Neuronal stem cell (in vitro differentiated cells): ENCODE measurements around the gene SYK.
A peak's percentile ranks its signal among the peaks of the same experiment; 100 is the strongest.

Experiments used
- DNase-seq: peaks from one replicate; pipeline ENCODE4 v3.0.0-alpha.2; 2013; ENCODE audit warnings: low spot score
- H2AFZ ChIP-seq: one replicate; pipeline ENCODE4 v1.6.1; 2013; ENCODE audit warnings: mild to moderate bottlenecking, low read length, inconsistent platforms
- H2AK5ac ChIP-seq: 2 replicates; pipeline ENCODE4 v1.6.1; 2013; ENCODE audit warnings: low read depth, mild to moderate bottlenecking, inconsistent platforms, low read length, moderate library complexity, mixed read lengths
- H2BK120ac ChIP-seq: 2 replicates; pipeline ENCODE4 v1.6.1; 2013; ENCODE audit warnings: low read depth, mild to moderate bottlenecking, inconsistent platforms, low read length, moderate library complexity, mixed read lengths
- H2BK12ac ChIP-seq: one replicate; pipeline ENCODE4 v1.6.1; 2013; ENCODE audit warnings: low read length, inconsistent platforms
- H2BK15ac ChIP-seq: 2 replicates; pipeline ENCODE4 v1.6.1; 2013; ENCODE audit warnings: mild to moderate bottlenecking, low read length, inconsistent platforms, mixed read lengths
- H2BK5ac ChIP-seq: one replicate; pipeline ENCODE4 v1.6.1; 2013; ENCODE audit warnings: inconsistent platforms, mild to moderate bottlenecking, low read length, moderate library complexity
- H3K14ac ChIP-seq: one replicate; pipeline ENCODE4 v1.6.1; 2013; ENCODE audit warnings: low read length, inconsistent platforms
- H3K18ac ChIP-seq: 2 replicates; pipeline ENCODE4 v1.6.1; 2013; ENCODE audit warnings: low read length, inconsistent platforms
- H3K23ac ChIP-seq: 2 replicates; pipeline ENCODE4 v1.6.1; 2013; ENCODE audit warnings: low read depth, mild to moderate bottlenecking, mixed read lengths, low read length, inconsistent platforms; ENCODE audit not compliant: poor library complexity
- H3K27ac ChIP-seq: replicated peaks from 3 replicates; pipeline ENCODE4 v1.5.1; 2013; ENCODE audit warnings: low read length, inconsistent platforms
- H3K27me3 ChIP-seq, 3 experiments: 2 replicates each; pipeline ENCODE4 v1.6.1; 2013; ENCODE audit warnings: low read length in 3 of 3, mild to moderate bottlenecking in 2 of 3, inconsistent platforms in 1 of 3, low read depth in 1 of 3, mixed read lengths in 1 of 3, moderate library complexity in 1 of 3; ENCODE audit not compliant: control insufficient read depth in 3 of 3, insufficient read depth in 3 of 3
- H3K36me3 ChIP-seq, 2 donors: replicated peaks in 1 of 2; 2 replicates each; pipeline ENCODE4 v1.6.1; 2013; ENCODE audit warnings: low read length in 2 of 2; ENCODE audit not compliant: control insufficient read depth in 2 of 2, insufficient read depth in 2 of 2
- H3K4ac ChIP-seq: 2 replicates; pipeline ENCODE4 v1.6.1; 2013; ENCODE audit warnings: inconsistent platforms, mild to moderate bottlenecking, low read length, moderate library complexity
- H3K4me1 ChIP-seq, 2 donors: 1 replicate in 1 of 2; 2 replicates in 1 of 2; pipeline ENCODE4 v1.6.1; 2013; ENCODE audit warnings: low read length in 2 of 2, low read depth in 1 of 2; ENCODE audit not compliant: control insufficient read depth in 2 of 2, insufficient read depth in 1 of 2
- H3K4me2 ChIP-seq: one replicate; pipeline ENCODE4 v1.6.1; 2013; ENCODE audit warnings: mild to moderate bottlenecking, low read length, inconsistent platforms; ENCODE audit not compliant: insufficient read depth, poor library complexity, severe bottlenecking
- H3K4me3 ChIP-seq, 2 donors: 2 replicates each; pipeline ENCODE4 v1.5.1; 2013; ENCODE audit warnings: low read length in 2 of 2, mild to moderate bottlenecking in 2 of 2, inconsistent platforms in 1 of 2, moderate library complexity in 1 of 2
- H3K79me1 ChIP-seq: one replicate; pipeline ENCODE4 v1.6.1; 2013; ENCODE audit warnings: low read depth, mild to moderate bottlenecking, inconsistent platforms, low read length, moderate library complexity
- H3K9ac ChIP-seq: one replicate; pipeline ENCODE4 v1.6.1; 2013; ENCODE audit warnings: mild to moderate bottlenecking, low read depth, low read length, inconsistent platforms; ENCODE audit not compliant: poor library complexity
- H3K9me3 ChIP-seq, 2 donors: replicated peaks in 1 of 2; 2 replicates each; pipeline versions ENCODE3 to v1.6.1; 2013; ENCODE audit warnings: low read length in 2 of 2, mild to moderate bottlenecking in 2 of 2, inconsistent platforms in 1 of 2, low read depth in 1 of 2, mixed read lengths in 1 of 2, moderate library complexity in 1 of 2; ENCODE audit not compliant: control insufficient read depth in 2 of 2, insufficient read depth in 1 of 2
- H4K8ac ChIP-seq: one replicate; pipeline ENCODE4 v1.6.1; 2013; ENCODE audit warnings: low read depth, mild to moderate bottlenecking, inconsistent platforms, low read length, moderate library complexity
- H4K91ac ChIP-seq: one replicate; pipeline ENCODE4 v1.6.1; 2013; ENCODE audit warnings: low read length, low read depth, mild to moderate bottlenecking, inconsistent platforms; ENCODE audit not compliant: poor library complexity
- WGBS, 2 donors: extraction: QIAGEN DNeasy Blood & Tissue Kit; methylation state at CpG; one replicate each; pipeline ENCODE4 v1.1.7; 2013; ENCODE audit warnings: missing lambda C conversion rate in 2 of 2, mixed read lengths in 1 of 2; ENCODE audit not compliant: insufficient read length in 2 of 2, insufficient replicate concordance in 1 of 2; ENCODE audit errors: extremely low coverage in 2 of 2; 5-methylcytosine and 5-hydroxymethylcytosine counted together

SYK gene

DNA sequence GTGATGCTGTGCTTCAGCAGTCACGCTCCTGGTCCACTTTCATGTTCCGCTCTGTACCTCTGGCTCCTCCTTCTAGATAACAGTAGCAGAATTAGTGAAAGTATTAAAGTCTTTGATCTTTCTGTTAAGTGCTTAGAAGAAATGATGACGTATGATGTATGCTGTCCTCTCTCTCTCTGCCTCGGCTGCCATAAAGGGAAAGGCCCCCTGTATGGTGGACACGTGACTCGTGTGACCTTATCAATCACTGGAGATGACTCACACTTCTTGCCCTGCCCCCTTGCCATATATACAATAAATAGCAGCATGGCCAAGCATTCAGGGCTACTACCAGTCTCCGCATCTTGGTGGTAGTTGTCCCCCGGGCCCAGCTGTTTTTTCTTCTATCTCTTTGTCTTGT is 100.3 kb downstream of the SYK start:
- Histone ChIP-seq H2AK5ac (no peak overlapping the region), H3K9ac (no peak overlapping the region), H3K4me3 (no peak overlapping the region), H3K18ac (no peak overlapping the region), H3K9me3 (peaks cover 0 to 2% of the 10 kb centered on the region in 2 donors), H3K23ac (no peak overlapping the region), H4K91ac (no peak overlapping the region), H2BK120ac (no peak overlapping the region), H3K4me1 (peaks cover 0 to 2% of the 10 kb centered on the region in 2 donors), H3K27me3 (no peaks in the 10 kb centered on the region), H3K36me3 (no peaks in the 10 kb centered on the region), H2BK5ac (no peak overlapping the region), H3K4me2 (no peak overlapping the region), H3K27ac (no peak overlapping the region), H2BK15ac (no peak overlapping the region), H4K8ac (no peak overlapping the region), H2AFZ (no peak overlapping the region), H2BK12ac (no peak overlapping the region), H3K4ac (no peak overlapping the region), H3K14ac (no peak overlapping the region), H3K79me1 (no peaks in the 10 kb centered on the region)
- DNase-seq, result no peak
- no CpG with 5 or more reads among the region's 8 CpGs for WGBS, 2 donors

DNA sequence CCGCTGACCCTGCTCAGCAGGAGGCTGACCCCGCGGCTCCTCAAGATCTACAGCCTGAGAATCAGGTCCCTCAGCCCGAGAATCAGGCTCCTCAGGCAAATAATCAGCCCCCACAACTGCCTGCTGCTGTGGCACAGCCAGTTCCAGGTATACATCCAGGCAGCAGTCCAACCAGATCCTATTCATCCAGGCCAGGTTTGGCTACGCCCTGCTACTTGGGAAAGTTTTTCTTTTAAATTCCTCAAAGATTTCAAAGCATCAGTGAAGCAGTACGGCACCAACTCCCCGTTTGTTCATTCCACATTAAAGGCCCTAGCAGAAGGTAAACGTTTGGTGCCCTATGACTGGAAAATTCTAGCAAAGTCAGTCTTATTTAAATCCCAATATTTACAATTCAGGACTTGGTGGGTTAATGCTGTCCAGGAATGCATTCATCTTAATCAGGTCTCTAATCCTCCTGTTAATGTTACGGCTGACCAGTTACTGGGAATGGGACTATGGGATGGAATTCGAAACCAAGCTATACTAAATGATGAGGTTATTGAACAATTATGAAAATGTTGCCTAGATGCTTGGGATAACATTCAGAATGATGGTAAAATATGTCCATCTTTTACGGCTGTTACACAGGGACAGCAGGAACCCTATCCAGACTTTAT is 102.3 kb downstream of the SYK start:
- Histone ChIP-seq H2BK120ac (no peak overlapping the region), H3K9me3 (peaks cover 0 to 2% of the 10 kb centered on the region in 2 donors), H3K27ac (no peak overlapping the region), H3K23ac (no peak overlapping the region), H2BK15ac (no peak overlapping the region), H3K14ac (no peak overlapping the region), H3K79me1 (no peaks in the 10 kb centered on the region), H3K36me3 (no peaks in the 10 kb centered on the region), H2AFZ (no peak overlapping the region), H4K8ac (no peak overlapping the region), H3K4me2 (no peak overlapping the region), H3K4me1 (peaks cover 0 to 2% of the 10 kb centered on the region in 2 donors), H4K91ac (no peak overlapping the region), H3K9ac (no peak overlapping the region), H3K4me3 (no peak overlapping the region), H3K18ac (no peak overlapping the region), H3K27me3 (no peaks in the 10 kb centered on the region), H2BK12ac (no peak overlapping the region), H2BK5ac (no peak overlapping the region), H3K4ac (no peak overlapping the region), H2AK5ac (no peak overlapping the region)
- no peak for DNase-seq
- WGBS, 2 donors, result no CpG with 5 or more reads among the region's 11 CpGs

DNA sequence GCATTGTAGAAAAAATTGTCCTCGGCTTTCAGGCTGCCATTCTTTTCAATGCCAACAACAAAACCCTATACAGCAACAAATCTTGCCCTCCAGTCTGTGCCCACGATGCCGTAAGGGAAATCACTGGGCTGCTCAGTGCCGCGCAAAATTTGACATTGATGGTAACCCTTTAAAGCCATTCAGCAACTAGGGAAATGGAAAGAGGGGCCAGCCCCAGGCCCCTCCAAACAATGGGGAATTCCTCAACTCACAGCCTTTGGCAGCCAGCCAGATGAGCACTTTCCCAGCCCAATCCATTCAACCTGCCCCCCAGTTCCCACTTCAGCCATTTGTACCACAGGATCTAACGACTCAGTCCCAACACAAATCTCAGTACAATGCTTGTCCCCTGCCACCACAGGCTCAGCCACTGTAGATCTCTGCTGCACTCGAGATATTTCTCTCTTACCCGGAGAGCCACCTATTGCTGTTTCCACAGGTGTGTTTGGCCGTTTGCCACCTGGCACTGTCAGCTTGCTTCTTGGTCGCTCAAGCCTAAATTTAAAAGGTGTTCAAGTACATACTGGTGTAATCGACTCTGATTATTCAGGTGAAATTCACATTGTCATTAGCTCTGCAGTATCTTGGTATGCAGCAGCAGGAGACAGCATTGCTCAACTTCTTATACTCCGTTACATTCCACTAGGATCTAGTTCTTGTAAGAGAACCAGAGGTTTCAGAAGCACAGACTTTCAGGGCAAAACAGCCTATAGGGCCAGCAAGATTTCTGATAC is 103.3 kb downstream of the SYK start:
- no peak overlapping the region for H3K4ac ChIP-seq
- peaks cover 0 to 2% of the 10 kb centered on the region in 2 donors for H3K4me1 ChIP-seq
- H3K4me3 ChIP-seq, result no peak overlapping the region
- H3K36me3 ChIP-seq, result no peaks in the 10 kb centered on the region
- no peak overlapping the region for H2BK15ac ChIP-seq
- H2BK5ac ChIP-seq, result no peak overlapping the region
- H2AK5ac ChIP-seq, result no peak overlapping the region
- no peak overlapping the region for H4K91ac ChIP-seq
- H3K27ac ChIP-seq, result no peak overlapping the region
- H2AFZ ChIP-seq, result no peak overlapping the region
- H3K18ac ChIP-seq, result peak overlapping the region; percentile 40
- H2BK120ac ChIP-seq, result no peak overlapping the region
- WGBS, 2 donors, result no CpG with 5 or more reads among the region's 12 CpGs
- no peaks in the 10 kb centered on the region for H3K79me1 ChIP-seq
- no peak overlapping the region for H3K9ac ChIP-seq
- H3K27me3 ChIP-seq, result no peaks in the 10 kb centered on the region
- H3K4me2 ChIP-seq, result no peak overlapping the region
- no peak overlapping the region for H2BK12ac ChIP-seq
- H3K14ac ChIP-seq, result no peak overlapping the region
- H4K8ac ChIP-seq, result no peak overlapping the region
- no peak for DNase-seq
- no peak overlapping the region for H3K23ac ChIP-seq
- no peaks in the 10 kb centered on the region for H3K9me3 ChIP-seq

DNA sequence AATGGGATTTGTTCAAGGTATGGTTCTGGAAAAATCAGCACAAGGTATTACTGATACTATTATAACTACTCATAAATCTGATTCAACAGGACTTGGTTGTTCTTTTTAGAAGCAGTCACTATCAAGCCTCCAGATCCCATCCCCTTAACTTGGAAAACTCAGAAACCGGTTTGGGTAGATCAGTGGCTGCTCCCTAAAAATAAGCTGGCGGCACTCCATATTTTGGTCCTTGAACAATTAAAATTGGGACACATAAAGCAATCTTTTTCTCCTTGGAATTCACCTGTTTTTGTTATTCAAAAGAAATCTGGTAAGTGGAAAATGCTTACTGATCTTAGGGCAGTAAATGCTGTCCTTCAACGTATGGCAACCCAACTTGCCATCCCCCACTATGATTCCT is 104.2 kb downstream of the SYK start:
- Histone ChIP-seq H3K4me3 (no peak overlapping the region), H2AK5ac (no peak overlapping the region), H3K4me1 (peaks cover 0 to 2% of the 10 kb centered on the region in 2 donors), H3K14ac (no peak overlapping the region), H2AFZ (no peak overlapping the region), H2BK15ac (no peak overlapping the region), H3K4ac (no peak overlapping the region), H3K79me1 (no peaks in the 10 kb centered on the region), H3K36me3 (no peaks in the 10 kb centered on the region), H3K9ac (no peak overlapping the region), H3K23ac (no peak overlapping the region), H3K18ac (no peak overlapping the region), H4K8ac (no peak overlapping the region), H4K91ac (no peak overlapping the region), H2BK120ac (no peak overlapping the region), H3K4me2 (no peak overlapping the region), H2BK5ac (no peak overlapping the region), H3K9me3 (no peaks in the 10 kb centered on the region), H3K27me3 (no peaks in the 10 kb centered on the region), H2BK12ac (no peak overlapping the region), H3K27ac (no peak overlapping the region)
- no peak for DNase-seq
- WGBS, 2 donors, result no CpG with 5 or more reads among the region's 3 CpGs
